GM08714 (cell line): ENCODE data around the gene VTCN1.

ENCODE experiments used
- H3K4me3 ChIP-seq: fragments of 200-500 bp; sonication (Bioruptor generic); 2 replicates; pipeline ENCODE4 v1.5.1; 2014; ENCODE audit warnings: mild to moderate bottlenecking, low read length, inconsistent platforms
- ZNF274 ChIP-seq: IDR thresholded peaks from 2 replicates; pipeline ENCODE4 v1.6.1; 2012; ENCODE audit warnings: mild to moderate bottlenecking, low read depth, low read length

Gene VTCN1

GRCh38 chr1:117182319-117182718 lies 28.4 kb downstream of the VTCN1 start:
- no peak overlapping the region for H3K4me3 ChIP-seq
- no peak for TF ChIP-seq ZNF274

GRCh38 chr1:117181630-117182041 lies 29.1 kb downstream of the VTCN1 start:
- H3K4me3 ChIP-seq = no peak overlapping the region
- no peak for TF ChIP-seq ZNF274

GRCh38 chr1:117180147-117180967 lies 30.4 kb downstream of the VTCN1 start:
- no peak overlapping the region for H3K4me3 ChIP-seq
- no peak for TF ChIP-seq ZNF274

DNA sequence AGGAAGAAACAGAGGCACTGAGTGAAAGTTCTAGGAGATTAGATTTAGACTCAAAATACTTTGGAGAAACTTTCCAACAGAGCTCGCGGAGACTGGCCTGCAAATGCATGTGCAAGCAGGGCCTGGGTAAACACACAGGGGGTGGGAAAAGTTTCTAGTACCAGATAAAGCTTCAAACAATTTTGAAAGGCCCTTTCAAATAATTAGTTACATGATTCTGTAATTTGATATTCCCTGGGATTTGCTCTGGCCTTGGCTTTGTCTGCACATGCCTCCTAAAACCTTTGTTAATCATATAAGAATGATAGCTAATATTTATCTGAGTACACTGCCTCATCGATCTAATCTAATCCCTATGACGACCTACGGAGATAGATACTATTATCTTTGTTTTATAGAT lies 31.3 kb downstream of the VTCN1 start:
- no peak for TF ChIP-seq ZNF274
- no peak overlapping the region for H3K4me3 ChIP-seq

DNA sequence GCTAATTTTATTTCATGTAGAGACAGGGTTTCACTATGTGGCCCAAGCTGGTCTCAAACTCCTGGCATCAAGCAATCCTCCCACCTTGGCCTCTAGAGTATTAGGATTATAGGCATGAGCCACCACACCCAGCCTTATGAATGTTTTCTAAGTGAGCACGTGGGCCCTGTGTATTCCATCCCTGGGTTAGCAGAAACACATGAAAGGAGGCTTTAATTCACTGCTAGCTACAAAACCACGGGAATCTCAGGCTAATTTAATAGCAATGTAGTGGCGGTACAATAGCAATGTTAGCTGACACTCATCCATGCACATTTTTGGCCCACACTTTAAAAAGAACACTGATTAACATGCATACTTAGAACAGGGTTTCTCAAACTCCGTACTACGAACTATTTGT lies 32.0 kb downstream of the VTCN1 start:
- TF ChIP-seq ZNF274 = no peak
- H3K4me3 ChIP-seq = no peak overlapping the region

- no peak overlapping the region for H3K4me3 ChIP-seq
- no peak for TF ChIP-seq ZNF274
Observed at GRCh38 chr1:117177376-117177775, 33.4 kb downstream of the VTCN1 start.

- no peak overlapping the region for H3K4me3 ChIP-seq
- TF ChIP-seq ZNF274 = no peak
Observed at GRCh38 chr1:117176579-117176978, 34.1 kb downstream of the VTCN1 start.

DNA sequence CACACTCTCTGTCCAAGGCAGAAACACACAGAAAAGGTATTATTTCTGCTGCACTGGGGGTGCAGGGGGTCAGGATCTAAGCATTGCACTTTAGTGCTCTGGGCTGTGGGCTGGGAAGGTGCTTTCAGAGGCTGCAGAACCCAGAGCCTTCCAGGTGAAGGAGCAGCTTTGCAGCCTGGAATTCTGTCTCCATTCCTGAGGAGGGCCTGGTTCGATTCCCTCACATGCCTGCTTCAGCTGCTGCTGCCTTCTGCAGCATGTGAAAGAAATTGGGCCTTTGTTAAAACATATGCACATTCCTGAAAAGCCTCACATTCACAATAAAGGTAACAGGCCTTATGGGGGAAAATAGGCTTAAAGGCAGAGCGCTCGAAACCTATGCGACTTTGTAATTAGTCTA lies 35.9 kb downstream of the VTCN1 start:
- TF ChIP-seq ZNF274 = no peak
- no peak overlapping the region for H3K4me3 ChIP-seq

GRCh38 chr1:117173691-117174090 lies 37.0 kb downstream of the VTCN1 start:
- H3K4me3 ChIP-seq = no peak overlapping the region
- TF ChIP-seq ZNF274 = no peak

- H3K4me3 ChIP-seq = no peak overlapping the region
- TF ChIP-seq ZNF274 = no peak
Observed at GRCh38 chr1:117173006-117173405, 37.7 kb downstream of the VTCN1 start.

GRCh38 chr1:117171900-117172511 lies 38.7 kb downstream of the VTCN1 start:
- TF ChIP-seq ZNF274 = no peak
- no peak overlapping the region for H3K4me3 ChIP-seq

GRCh38 chr1:117169871-117170596 lies 40.7 kb downstream of the VTCN1 start:
- no peak for TF ChIP-seq ZNF274
- no peak overlapping the region for H3K4me3 ChIP-seq

- TF ChIP-seq ZNF274 = no peak
- no peak overlapping the region for H3K4me3 ChIP-seq
Observed at GRCh38 chr1:117167402-117167801, 43.3 kb downstream of the VTCN1 start.

- TF ChIP-seq ZNF274 = no peak
Observed at GRCh38 chr1:117166076-117166475, 44.7 kb downstream of the VTCN1 start.

GRCh38 chr1:117164209-117164608 lies 46.5 kb downstream of the VTCN1 start:
- no peak overlapping the region for H3K4me3 ChIP-seq

More at GRCh38 chr1:117166076-117166475, 44.7 kb downstream of the VTCN1 start:
- H3K4me3 ChIP-seq = no peak overlapping the region

More at GRCh38 chr1:117164209-117164608, 46.5 kb downstream of the VTCN1 start:
- no peak for TF ChIP-seq ZNF274
